Endometrium (tissue), 2 donors: ENCODE results near the gene PNPLA8.
"Not testable (repeated sequence)": the region's sequence is repeated elsewhere in the genome, so short reads cannot be mapped to it uniquely, and the experiment has no call there.

ENCODE experiments used
- FAIRE-seq: peaks from 2 replicates; lab custom pipeline; 2012; peaks lifted over from hg19 to GRCh38; lab: Jason Lieb, UNC
- donor health status: control.
- donor health status: control.

PNPLA8 gene

DNA sequence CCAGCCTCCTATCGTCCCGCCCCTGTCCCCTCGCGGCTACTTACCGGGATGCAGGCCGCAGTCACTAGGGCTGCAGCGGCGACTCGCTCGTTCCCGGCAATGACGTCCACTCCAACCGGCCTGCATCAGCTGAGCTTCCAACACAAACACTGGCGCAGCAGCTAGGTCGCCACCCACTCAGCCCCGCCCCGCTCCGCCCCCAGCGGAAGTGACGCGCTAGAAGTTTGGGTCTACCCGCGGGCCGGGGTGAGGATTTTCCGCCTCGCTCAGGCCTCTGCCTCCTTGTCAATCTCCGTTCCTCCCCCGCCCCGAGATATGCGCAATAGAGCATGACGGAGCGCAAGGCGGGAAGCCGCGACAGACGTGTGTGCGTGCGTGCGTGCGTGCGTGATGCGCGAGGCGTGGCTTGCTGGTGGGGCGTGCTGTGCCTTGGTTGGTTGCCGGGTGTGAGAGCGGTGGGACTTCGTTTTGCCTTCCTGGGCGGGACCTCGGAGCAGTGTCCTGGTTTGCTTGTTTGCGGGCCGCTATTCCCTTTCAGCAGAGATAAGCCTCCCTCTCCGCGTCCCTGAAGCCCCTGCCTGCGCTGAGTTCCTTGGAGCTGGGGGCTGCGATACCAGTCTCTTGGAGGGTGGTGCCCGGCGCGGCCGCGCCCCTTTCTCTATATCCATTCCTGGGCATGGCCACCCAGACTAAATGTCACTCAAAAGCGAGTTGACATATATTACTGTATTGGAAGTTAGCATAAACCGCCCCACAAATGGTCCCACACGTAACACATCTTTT is at the start of gene PNPLA8:
PNPLA8 (minus strand) TSS at position 151 of the 783 bp plus-strand sequence. CDS start 10,644 bp downstream, outside the sequence.
- FAIRE-seq, result peak; percentile 98

- FAIRE-seq, result no peak
Measured at GRCh38 chr7:108575156-108575555, 49.2 kb upstream of the PNPLA8 start.

DNA sequence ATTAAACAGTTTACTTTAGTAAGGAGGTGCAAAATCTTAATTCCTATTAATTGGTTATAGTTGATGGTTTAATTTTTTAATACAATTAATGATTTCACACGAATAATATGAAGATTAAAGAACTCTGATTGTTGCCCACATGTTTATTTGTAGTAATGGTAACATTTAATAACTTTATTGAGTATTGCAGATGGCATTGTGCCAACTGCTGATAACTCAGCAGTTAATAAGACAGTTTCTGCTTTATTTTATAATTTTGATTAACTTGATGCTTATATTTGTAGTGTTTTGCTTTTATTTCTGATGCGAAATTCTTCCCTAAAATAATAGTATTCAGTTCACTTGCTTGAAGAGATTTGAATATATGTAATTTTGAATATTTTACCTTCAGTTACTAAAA is 46.5 kb upstream of the PNPLA8 start:
- no peak for FAIRE-seq

DNA sequence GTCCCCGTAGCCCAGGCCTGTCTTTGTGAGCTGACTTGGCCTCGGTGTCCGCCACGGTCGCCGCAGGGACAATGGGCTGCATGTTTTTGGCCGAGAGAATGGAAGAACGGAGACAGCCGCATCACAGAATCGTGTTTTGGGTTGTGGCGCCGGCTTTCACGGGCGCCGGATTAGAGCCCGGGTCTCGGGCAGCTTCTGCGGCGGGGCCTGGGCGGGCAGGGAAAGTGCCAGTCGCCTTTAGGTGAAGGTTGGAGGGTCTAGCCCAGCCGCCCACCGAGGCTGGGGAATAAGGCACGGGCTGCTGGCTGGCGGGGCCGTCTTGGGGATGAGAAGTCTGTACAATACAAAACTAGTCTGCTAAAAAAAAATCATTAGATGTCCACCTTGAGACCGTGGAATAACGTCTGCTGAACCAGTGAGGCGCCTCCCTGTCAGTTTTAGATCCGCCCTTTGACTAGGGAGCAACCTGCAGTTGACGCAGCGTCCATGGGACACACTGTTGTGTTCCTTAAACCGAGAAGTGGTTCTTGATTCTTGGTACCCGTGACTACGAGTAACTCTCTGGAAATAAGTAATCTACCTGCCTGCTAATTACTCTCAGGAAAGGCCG is 44.3 kb upstream of the PNPLA8 start:
- no peak for FAIRE-seq

GRCh38 chr7:108569381-108570145 is 43.6 kb upstream of the PNPLA8 start, which contains the start of the genes DNAJB9 and THAP5:
DNAJB9 (plus strand) TSS chr7:108569874; CDS start chr7:108571727, 1,853 bp downstream.
THAP5 (minus strand) TSS chr7:108569706; CDS start chr7:108569569, 137 bp downstream.
- peak; percentile 97 for FAIRE-seq

DNA sequence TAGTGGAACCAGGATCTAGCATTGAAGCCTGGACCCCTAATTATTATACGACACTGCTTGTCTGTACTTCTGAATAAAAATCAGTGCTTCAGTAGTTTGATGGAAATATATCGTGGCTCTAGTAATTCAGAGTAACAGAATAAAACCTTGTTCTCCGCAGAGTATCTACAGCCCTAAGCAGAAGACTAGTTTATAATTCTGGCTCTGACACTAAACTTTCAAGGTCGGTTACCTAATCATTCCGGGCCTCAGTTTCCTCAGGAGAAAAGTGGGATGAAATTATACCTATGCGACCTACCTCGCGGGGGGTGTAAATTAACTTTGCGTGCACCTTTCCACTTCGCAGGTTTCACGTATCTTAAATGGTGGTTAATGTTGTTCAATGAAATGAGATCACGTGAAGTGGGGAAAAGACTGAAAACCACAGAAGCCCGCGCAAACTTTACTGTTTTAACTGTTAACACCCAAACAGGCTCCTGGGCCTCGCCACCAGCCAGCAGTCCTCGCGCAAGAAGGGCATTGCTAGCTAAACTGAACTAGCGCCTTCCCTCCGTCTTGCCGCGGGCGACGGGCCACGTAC is 43.0 kb upstream of the PNPLA8 start:
- FAIRE-seq, result no peak

- FAIRE-seq, result no peak
Measured at GRCh38 chr7:108565987-108566386, 40.1 kb upstream of the PNPLA8 start.

DNA sequence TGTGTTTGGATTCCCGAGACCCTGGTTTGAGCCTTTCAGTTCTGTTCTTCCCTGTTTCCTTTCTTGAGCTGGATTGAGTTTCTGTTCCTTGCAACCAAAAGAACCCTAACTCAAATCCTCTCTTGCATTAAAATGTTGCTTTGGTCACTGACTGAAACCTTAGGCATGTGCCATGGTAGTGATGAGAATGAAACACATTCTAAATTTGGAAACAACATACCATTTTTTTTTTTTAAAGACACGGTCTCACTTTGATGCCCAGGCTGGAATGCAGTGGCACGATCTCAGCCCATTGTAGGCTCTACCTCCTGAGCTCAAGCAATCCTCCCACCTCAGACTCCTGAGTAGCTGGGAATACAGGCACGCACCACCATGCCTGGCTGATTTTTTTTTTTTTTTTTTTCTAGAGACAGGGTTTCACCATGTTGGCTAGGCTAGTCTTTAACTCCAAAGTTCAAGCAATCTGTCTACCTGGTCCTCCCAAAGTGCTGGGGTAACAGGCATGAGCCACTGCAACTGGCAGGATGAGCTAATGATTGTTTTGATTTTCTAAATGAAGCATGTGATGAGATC is 35.2 kb upstream of the PNPLA8 start:
- no peak for FAIRE-seq

GRCh38 chr7:108559253-108559652 is 33.3 kb upstream of the PNPLA8 start:
- FAIRE-seq, result no peak

GRCh38 chr7:108557617-108558016 is 31.7 kb upstream of the PNPLA8 start:
- FAIRE-seq, result no peak

DNA sequence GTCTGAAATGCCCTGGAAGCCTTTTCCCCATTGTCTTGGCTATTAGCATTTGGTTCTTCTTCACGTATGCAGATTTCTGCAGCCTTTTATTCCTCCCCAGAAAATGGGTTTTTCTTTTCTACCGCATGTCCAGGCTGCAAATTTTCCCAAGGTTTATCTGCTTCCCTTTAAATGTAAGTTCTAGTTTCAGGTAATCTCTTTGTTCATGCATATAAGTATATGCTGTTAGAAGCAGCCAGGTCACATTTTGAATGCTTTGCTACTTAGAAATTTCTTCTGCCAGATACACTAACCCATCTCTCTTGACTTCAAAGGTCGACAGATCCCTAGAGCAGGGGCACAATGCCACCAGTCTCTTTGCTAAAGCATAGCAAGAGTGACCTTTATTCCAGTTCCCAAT is 31.3 kb upstream of the PNPLA8 start:
- FAIRE-seq, result no peak

DNA sequence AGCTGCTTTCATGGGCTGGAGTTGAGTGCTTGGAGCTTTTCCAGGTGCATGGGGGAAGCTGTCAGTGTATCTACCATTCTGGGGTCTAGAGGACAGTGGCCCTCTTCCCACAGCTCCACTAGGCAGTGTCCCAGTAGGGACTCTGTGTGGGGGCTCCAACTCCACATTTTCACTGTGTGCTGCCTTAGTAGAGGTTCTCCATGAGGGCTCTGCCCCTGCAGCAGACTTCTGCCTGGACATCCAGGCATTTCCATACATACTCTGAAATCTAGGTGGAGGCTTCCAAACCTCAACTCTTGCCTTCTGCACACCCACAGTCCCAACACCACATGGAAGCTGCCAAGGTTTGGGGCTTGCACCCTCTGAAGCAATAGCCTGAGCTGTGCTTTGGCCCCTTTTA is 30.7 kb upstream of the PNPLA8 start:
- FAIRE-seq, result not testable (repeated sequence)

- FAIRE-seq, result not testable (repeated sequence)
Measured at GRCh38 chr7:108548141-108548896, 22.4 kb upstream of the PNPLA8 start.

GRCh38 chr7:108541478-108541877 is 15.5 kb upstream of the PNPLA8 start:
- FAIRE-seq, result no peak

DNA sequence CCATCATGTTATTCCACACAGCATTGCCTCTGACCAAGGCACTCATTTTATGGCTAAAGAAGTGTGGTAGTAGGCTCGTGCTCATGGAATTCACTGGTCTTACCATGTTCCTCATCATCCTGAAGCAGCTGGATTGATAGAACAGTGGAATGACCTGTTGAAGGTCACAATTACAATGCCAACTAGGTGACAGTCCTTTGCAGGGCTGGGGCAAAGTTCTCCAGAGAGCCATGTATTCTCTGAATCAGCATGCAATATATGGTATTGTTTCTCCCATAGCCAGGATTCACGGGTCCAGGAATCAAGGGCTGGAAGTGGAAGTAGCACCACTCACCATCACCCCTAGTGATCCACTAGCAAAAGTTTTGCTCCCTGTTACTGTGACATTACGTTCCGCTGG is 12.8 kb upstream of the PNPLA8 start:
- not testable (repeated sequence) for FAIRE-seq

GRCh38 chr7:108538236-108538635 is 12.3 kb upstream of the PNPLA8 start:
- FAIRE-seq, result not testable (repeated sequence)

- no peak for FAIRE-seq
Measured at GRCh38 chr7:108537229-108537628, 11.3 kb upstream of the PNPLA8 start.

- FAIRE-seq, result no peak
Measured at GRCh38 chr7:108535744-108536143, 9.8 kb upstream of the PNPLA8 start.

- FAIRE-seq, result no peak
Measured at GRCh38 chr7:108535257-108535656, 9.3 kb upstream of the PNPLA8 start.

DNA sequence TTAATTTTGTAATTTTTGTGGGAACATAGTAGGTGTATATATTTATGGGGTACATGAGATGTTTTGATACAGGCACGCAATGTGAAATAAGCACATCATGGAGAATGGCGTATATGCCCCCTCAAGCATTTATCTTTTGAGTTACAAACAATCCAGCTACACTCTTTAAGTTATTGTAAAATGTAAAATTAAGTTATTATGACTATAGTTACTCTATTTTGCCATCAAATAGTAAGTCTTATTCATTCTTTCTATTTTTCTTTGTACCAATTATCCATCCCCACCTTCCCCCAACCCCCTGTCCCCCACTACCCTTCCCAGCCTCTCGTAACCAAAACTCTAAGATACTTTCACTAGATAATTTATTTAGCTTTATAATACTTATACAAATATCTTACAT is 7.8 kb upstream of the PNPLA8 start:
- no peak for FAIRE-seq

- no peak for FAIRE-seq
Measured at GRCh38 chr7:108529341-108529740, 3.4 kb upstream of the PNPLA8 start.
